ENCODE measurements around the gene ACOT7.
"Not testable (repeated sequence)": the region's sequence is repeated elsewhere in the genome, so short reads cannot be mapped to it uniquely, and the experiment has no call there.

Gene ACOT7

GRCh38 chr1:6373961-6374720, 19.4 kb downstream of the ACOT7 start:
- DNase-seq (ENCODE audit: low read depth, low spot score) = no peak
- no peak overlapping the region for H3K4me3 ChIP-seq (ENCODE audit: low read length)

- not testable (repeated sequence) for DNase-seq (ENCODE audit: low read depth, low spot score); H3K4me3 ChIP-seq (ENCODE audit: low read length)
Measured at GRCh38 chr1:6372236-6372635, 21.3 kb downstream of the ACOT7 start.

GRCh38 chr1:6370006-6370405, 23.6 kb downstream of the ACOT7 start:
- no peak for DNase-seq (ENCODE audit: low read depth, low spot score)
- H3K4me3 ChIP-seq (ENCODE audit: low read length) = no peak overlapping the region

- DNase-seq (ENCODE audit: low read depth, low spot score) = no peak
- no peak overlapping the region for H3K4me3 ChIP-seq (ENCODE audit: low read length)
Measured at GRCh38 chr1:6367381-6368012, 26.1 kb downstream of the ACOT7 start.

- no peak overlapping the region for H3K4me3 ChIP-seq (ENCODE audit: low read length)
- peak; percentile 96 for DNase-seq (ENCODE audit: low read depth, low spot score)
Measured at GRCh38 chr1:6365047-6365446, 28.5 kb downstream of the ACOT7 start.

- H3K4me3 ChIP-seq (ENCODE audit: low read length); DNase-seq (ENCODE audit: low read depth, low spot score): not testable (repeated sequence)
Measured at GRCh38 chr1:6363085-6363884, 30.3 kb downstream of the ACOT7 start.

DNA sequence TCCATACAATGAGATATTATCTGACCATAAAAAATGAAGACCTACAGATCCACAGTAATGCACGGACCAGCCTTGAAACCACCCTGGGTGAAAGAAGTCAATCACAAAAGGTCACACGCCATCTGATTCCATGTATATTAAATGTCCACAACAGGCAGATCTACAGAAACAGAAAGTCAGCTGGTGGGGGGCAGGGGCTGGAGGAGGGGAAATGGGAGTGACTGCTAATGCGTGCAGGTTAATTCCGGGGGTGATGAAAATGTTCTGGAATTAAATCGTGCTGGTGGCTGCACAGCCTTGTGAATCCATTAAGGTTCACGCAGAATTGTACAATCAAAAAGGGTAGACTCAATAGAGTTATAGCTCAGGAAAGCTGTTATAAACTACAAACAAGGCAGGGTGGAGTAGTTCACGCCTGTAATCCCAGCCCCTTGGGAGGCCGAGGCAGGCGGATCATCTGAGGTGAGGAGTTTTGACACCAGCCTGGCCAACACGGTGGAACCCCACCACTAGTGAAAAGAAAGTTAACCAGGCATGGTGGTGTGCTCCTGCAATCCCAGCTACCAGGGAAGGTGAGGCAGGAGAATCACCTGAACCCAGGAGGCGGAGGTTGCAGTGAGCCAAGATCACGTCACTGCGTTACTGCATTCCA, 32.3 kb downstream of the ACOT7 start:
- DNase-seq (ENCODE audit: low read depth, low spot score) = no peak
- H3K4me3 ChIP-seq (ENCODE audit: low read length) = no peak overlapping the region

- DNase-seq (ENCODE audit: low read depth, low spot score) = peak; percentile 40
- H3K4me3 ChIP-seq (ENCODE audit: low read length) = no peak overlapping the region
Measured at GRCh38 chr1:6360517-6361070, 33.0 kb downstream of the ACOT7 start.

GRCh38 chr1:6360117-6360496, 33.5 kb downstream of the ACOT7 start:
- no peak for DNase-seq (ENCODE audit: low read depth, low spot score)
- H3K4me3 ChIP-seq (ENCODE audit: low read length) = peak overlapping the region; percentile 36

DNA sequence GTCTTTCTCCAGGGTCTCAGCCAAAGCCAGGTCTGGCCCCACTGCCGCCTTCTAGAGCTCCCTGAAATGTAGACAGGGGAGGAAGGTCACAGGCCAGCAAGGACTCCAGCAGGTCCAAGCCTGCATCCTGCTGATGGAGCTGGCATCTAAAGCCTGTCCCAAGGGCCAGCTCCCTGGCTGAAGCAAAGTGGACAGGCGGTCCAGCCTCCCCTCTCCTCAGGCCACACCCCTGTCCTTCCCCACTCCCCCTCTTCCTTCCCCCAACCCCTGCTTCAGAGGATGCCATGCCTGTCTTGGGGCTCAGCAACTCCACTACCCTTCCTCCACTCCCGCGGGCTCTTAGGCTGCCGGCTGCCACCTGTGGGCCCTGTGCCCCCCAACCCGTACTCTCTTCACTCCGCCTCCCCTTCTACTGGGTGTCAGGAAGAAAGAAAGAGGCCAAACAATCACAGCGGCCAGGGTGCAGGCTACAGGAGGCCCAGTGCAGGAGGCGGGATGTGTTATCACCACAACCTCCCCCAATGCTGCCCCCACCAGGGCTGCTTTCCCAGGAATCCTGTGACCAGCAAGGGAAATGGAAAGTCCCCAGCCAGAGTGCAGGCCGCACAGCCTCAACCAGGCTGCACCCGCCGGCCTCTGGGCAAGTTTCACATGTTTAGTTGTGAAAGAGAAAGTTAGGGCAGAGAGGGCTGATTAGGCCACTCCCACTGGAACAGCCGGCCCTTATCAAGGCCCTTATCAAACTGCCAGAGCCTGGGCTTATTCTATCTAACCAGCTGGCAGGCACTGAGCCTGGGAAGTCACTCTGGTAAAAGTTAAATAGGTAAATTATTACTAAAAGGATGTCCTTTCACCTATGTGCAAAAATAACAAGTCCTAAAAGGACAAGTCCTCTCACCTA, 34.1 kb downstream of the ACOT7 start:
- peak overlapping the region; percentile 36 for H3K4me3 ChIP-seq (ENCODE audit: low read length)
- DNase-seq (ENCODE audit: low read depth, low spot score) = peak; percentile 67

- H3K4me3 ChIP-seq (ENCODE audit: low read length) = peak overlapping the region; percentile 36
- DNase-seq (ENCODE audit: low read depth, low spot score) = peak; percentile 61
Measured at GRCh38 chr1:6358757-6359201, 34.8 kb downstream of the ACOT7 start.

DNA sequence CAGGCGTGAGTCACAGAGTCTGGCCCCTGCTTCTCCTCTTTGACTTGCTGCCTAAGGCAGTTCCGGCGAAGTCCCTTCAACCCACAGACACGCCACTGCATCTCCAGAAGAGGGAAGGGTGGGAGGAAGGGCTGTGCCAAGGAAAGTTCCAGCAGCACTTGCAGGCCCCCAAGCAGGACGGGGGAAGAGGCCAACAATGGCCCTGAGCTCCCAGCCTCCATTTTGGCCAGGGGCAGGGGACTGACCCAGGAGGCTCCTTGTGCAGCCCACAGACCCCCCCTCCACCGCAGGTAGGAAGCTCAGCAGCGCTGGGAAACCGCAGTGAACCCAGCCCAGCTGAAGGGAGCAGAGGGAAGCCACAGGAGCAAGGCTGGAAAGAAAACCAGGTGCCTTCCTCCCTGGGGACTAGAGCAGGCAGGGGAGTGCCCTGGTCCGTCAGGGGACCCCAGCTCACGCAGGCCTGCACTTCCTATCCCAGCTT, 35.4 kb downstream of the ACOT7 start:
- peak; percentile 61 for DNase-seq (ENCODE audit: low read depth, low spot score)
- no peak overlapping the region for H3K4me3 ChIP-seq (ENCODE audit: low read length)

DNA sequence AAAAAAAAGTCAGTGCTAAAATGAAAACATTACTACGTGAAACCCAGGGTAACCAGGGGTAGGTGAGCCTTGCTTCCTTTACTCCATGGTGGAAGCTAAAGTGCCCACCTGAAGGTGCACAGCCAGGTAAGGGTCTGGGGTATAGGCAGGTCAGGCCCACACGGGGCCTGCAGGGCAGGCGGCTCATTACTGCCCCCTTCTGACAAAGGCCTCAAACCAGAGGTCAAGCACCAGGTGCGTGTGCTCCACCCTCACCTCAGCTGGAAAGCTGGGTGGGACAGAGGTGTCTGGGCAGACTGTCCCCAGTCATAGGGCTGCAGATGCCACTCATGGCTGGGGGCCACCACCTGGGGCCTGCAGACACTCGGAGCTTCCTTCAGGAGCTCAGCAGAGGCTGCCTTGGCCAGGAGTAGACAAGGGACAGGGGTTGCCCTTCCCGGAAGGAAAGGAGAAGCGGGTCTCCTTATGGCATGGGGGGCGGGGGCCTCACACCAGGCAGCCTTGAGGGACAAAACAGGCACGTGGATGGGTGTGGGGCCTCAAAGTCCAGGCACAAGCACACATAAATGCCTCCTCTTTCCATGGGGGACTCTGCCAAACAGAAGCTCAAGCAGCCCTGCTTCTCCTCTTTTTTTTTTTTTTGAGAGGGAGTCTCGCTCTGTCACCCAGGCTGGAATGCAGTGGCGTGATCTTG, 36.2 kb downstream of the ACOT7 start:
- no peak for DNase-seq (ENCODE audit: low read depth, low spot score)
- H3K4me3 ChIP-seq (ENCODE audit: low read length) = no peak overlapping the region

DNA sequence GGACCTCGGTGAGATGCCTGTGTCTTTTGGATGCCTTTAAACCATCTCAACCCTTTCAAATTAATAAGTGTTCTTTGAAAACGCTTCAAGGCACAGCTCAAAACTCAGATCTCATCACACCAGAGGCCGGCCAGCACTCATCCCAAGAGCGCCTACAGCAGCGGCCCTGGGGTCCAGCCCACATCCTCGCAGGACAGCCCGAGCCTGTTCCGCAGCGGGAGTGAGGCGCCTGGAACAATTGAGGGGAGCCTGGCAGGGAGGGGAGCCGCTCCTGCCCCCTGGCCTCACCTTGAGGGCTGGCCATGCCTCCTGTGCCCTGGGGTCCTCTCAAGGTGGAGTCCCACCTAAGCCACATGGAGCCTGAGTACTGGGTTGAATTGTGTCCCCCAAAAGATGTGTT, 37.9 kb downstream of the ACOT7 start:
- H3K4me3 ChIP-seq (ENCODE audit: low read length) = no peak overlapping the region
- DNase-seq (ENCODE audit: low read depth, low spot score) = no peak

GRCh38 chr1:6354659-6355317, 38.8 kb downstream of the ACOT7 start:
- no peak for DNase-seq (ENCODE audit: low read depth, low spot score)
- H3K4me3 ChIP-seq (ENCODE audit: low read length) = no peak overlapping the region

DNA sequence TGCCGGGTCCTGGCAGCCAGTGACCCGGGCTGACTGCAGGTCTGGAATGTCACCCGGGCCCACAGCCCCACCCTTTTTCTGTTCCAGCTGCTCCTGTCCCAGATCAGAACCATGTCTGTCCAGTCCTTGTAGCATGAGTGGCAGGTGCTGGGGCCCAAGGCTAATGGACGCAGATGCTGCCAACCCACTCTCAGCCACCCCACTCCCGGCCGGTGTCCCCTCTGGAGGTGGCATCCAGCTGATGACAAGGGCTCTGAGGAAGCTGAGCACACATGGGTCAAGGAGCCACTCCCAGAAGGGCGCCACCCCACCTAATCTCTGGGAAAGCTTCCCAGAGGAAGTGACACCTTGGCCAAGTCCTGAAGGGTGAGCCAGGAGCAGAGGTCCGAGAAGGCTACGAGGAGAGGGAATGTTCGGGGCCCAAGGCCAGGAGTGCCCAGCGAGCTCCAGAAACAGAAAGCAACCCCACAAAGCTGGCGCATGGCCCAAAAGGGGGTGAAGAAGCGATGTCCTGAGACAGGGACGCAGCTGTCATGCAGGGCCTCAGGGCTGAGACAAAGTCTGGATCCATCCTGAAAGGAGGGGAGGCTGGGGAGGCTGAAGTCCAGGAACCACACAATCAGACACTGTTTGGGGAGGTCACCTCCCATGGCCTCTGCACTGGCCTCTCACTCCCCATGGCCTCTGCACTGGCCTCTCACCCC, 39.5 kb downstream of the ACOT7 start:
- no peak overlapping the region for H3K4me3 ChIP-seq (ENCODE audit: low read length)
- DNase-seq (ENCODE audit: low read depth, low spot score) = no peak

DNA sequence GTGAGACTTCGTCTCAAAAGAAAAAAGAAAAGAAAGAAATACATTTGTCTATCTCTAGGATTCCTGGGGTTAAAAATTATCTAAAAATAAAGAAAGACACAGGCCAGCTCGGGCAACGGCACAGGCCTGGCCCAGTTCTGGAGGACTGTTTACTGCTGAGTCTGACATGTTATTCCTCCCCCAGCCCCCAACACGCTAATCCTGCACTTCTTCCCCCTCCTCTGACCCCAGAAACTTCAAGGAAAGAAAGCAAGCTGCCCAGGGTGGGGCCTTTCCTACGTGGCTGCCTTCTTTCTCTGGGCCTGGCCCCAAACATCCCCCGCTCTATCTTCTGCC, 40.0 kb downstream of the ACOT7 start:
- DNase-seq (ENCODE audit: low read depth, low spot score) = no peak
- H3K4me3 ChIP-seq (ENCODE audit: low read length) = no peak overlapping the region
